ENCODE measurements around the gene HENMT1.
"Not testable (repeated sequence)": the region's sequence is repeated elsewhere in the genome, so short reads cannot be mapped to it uniquely, and the experiment has no call there.

HENMT1 gene

DNA sequence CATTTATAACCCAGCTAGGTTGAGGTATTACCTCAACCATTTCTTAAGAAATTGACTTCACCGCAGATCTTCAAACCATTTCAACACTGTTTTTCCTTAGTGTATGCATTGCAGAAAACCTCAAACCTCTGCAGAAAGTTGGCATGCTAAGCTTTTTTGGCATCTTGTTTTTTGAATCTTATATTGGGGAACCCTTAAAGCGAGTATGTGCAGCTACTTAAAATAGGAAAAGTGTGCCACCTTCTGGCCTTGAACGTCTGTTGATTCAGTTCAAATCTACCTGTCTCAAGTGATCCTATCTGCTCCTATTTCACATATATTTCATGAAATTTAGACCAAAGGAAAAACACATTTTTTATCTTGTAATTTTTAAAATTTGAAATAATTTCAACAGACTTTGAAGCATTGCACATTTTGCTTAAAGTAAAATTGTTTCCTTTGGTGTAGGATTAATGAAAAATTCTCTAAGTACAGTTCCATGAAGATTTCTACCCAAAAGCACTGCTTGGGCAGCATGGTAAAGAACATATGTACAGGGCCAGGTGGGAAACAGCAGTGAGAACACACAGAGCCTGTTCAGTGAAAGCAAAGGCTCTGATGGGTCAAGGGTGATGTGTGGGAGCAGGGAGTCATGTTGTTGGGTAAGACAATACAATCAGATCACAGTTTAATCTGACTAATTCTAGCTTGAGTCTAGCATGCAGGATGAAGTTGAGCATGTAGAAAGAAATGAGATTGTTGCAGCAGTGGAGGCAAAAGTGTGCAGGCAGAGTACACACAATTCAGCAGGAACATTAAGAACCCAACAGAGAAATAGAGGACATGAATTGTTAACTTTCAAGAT, 17.2 kb downstream of the HENMT1 start:
- no peak overlapping the region for H3K4me3 ChIP-seq (ENCODE audit: low read depth, low read length)
- DNase-seq (ENCODE audit: low read depth) = peak; percentile 70
- TF ChIP-seq, protein P1, sequence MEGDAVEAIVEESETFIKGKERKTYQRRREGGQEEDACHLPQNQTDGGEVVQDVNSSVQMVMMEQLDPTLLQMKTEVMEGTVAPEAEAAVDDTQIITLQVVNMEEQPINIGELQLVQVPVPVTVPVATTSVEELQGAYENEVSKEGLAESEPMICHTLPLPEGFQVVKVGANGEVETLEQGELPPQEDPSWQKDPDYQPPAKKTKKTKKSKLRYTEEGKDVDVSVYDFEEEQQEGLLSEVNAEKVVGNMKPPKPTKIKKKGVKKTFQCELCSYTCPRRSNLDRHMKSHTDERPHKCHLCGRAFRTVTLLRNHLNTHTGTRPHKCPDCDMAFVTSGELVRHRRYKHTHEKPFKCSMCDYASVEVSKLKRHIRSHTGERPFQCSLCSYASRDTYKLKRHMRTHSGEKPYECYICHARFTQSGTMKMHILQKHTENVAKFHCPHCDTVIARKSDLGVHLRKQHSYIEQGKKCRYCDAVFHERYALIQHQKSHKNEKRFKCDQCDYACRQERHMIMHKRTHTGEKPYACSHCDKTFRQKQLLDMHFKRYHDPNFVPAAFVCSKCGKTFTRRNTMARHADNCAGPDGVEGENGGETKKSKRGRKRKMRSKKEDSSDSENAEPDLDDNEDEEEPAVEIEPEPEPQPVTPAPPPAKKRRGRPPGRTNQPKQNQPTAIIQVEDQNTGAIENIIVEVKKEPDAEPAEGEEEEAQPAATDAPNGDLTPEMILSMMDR (IDR thresholded peaks at IDR 0.05; ENCODE audit: insufficient read depth, low read depth, low read length, missing control alignments) = peak; percentile 35

DNA sequence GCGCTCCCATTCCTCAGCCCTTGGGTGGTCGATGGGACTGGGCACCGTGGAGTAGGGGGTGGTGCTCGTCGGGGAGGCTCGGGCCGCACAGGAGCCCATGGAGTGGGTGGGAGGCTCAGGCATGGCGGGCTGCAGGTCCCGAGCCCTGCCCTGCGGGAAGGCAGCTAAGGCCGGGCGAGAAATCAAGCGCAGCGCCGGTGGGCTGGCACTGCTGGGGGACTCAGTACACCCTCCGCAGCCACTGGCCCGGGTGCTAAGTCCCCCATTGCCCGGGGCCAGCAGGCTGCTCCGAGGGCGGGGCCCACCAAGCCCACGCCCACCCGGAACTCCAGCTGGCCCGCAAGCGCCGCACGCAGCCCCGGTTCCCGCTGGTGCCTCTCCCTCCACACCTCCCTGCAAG, 20.0 kb downstream of the HENMT1 start:
- DNase-seq (ENCODE audit: low read depth); H3K4me3 ChIP-seq (ENCODE audit: low read depth, low read length): not testable (repeated sequence)

DNA sequence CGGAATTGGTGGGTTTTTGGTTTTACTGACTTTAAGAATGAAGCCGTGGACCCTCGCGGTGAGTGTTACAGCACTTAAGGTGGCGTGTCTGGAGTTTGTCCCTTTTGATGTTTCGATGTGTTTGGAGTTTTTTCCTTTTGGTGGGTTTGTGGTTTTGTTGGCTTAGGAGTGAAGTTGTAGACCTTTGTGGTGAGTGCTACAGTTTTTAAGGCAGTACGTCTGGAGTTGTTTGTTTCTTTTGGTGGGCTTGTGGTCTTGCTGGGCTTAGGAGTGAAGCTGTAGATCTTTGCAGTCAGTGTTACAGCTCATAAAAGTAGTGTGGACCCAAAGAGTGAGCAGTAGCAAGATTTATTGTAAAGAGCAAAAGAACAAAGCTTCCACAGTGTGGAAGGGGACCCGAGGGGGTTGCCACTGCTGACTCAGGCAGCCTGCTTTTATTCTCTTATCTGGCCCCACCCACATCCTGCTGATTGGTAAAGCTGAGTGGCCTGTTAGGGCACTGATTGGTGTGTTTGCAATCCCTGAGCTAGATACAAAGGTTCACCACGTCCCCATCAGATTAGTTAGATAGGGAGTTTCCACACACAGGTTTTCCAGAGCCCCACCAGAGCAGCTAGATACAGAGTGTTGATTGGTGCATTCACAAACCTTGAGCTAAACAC, 20.9 kb downstream of the HENMT1 start:
- no peak for DNase-seq (ENCODE audit: low read depth)
- TF ChIP-seq, protein P1 (IDR thresholded peaks at IDR 0.05; ENCODE audit: insufficient read depth, low read depth, low read length, missing control alignments) = no peak

DNA sequence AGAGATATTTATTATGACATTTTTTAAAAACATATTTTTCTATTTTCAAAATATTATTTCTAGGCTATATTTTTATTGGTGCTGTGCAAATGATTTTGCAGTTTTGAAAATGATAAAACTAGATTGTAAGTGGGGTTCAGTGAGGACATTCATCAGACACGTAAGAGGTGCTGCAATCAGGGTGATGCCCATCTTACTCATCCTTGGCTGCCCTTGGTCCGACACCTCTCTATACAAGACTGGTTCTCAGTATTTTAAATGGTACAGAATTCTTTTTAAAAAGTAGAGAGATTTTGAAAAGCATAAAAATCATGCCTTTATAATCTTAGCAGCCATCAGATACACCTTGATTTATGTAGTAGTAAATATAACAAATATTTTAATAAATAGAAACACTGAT, 24.0 kb downstream of the HENMT1 start:
- no peak overlapping the region for H3K4me3 ChIP-seq (ENCODE audit: low read depth, low read length)
- TF ChIP-seq, protein P1 (IDR thresholded peaks at IDR 0.05; ENCODE audit: insufficient read depth, low read depth, low read length, missing control alignments) = no peak
- DNase-seq (ENCODE audit: low read depth) = no peak

More for the DNA sequence above, 20.9 kb downstream of the HENMT1 start:
- H3K4me3 ChIP-seq (ENCODE audit: low read depth, low read length) = no peak overlapping the region

DNA sequence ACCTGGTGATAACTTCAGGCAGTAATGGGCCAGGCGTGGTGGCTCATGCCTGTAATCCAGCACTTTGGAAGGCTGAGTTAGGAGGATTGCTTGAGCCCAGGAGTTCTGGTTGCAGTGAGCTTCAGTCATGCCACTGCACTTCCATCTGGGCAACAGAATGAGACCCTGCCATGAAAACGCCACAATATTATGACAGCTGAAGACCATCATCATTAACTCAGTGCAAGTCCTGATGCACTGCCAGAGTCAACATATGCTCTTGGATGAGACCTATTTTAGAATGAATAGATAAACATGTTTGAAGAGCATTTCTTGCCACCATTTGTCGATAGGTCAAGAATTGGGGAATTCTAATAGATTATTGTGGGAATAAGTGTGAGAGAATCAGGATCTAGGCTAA, 26.4 kb downstream of the HENMT1 start:
- H3K4me3 ChIP-seq (ENCODE audit: low read depth, low read length) = no peak overlapping the region
- TF ChIP-seq, protein P1 (IDR thresholded peaks at IDR 0.05; ENCODE audit: insufficient read depth, low read depth, low read length, missing control alignments) = no peak
- no peak for DNase-seq (ENCODE audit: low read depth)

DNA sequence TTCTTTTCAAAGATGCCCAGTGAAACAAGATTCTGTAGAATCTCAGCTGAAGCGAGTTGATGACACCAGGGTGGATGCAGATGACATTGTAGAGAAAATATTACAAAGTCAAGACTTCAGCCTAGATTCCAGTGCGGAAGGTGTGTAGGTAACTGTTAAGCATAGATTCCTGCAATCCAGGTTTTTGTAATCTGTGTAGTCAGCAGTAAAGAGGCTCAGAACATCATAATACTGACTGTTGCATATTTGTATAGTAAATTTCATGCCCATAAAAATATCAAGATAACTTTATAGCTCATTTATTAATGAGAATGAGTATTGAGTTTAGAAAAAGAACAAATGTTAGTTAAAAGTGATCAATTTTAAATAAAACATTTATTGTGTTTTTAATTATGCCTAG, 32.2 kb downstream of the HENMT1 start:
- no peak overlapping the region for H3K4me3 ChIP-seq (ENCODE audit: low read depth, low read length)
- DNase-seq (ENCODE audit: low read depth) = no peak
- TF ChIP-seq, protein P1 (IDR thresholded peaks at IDR 0.05; ENCODE audit: insufficient read depth, low read depth, low read length, missing control alignments) = no peak

DNA sequence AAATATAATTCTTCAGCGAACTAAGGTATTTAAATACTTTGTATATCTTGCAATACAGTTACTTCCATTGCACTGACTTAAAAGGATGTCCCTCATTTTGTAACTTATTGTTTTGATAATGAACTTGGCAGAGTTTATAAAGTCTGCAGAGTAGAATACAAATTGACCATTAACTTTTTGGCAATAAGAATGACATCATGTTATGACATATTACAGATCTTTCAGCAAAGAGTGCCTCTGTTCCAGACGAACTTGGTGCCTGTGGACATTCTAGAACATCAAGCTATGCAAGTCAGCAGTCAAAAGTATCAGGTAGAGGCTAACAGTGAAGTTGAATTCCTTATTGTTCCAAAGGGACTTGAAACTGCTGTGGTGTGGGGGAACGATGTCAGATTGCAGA, 32.9 kb downstream of the HENMT1 start:
- TF ChIP-seq, protein P1 (IDR thresholded peaks at IDR 0.05; ENCODE audit: insufficient read depth, low read depth, low read length, missing control alignments) = no peak
- H3K4me3 ChIP-seq (ENCODE audit: low read depth, low read length) = no peak overlapping the region
- DNase-seq (ENCODE audit: low read depth) = no peak
